MM.1S (cell line): Measurements from ENCODE around the gene ITGA11.

Experiments used
- DNase-seq: peaks from one replicate; pipeline ENCODE4 v3.0.0-alpha.2; 2015
- H2AFZ ChIP-seq: fragments of 300-600 bp; sonication (generic); 2 replicates; pipeline ENCODE4 v1.6.0; 2016; ENCODE audit warnings: antibody characterized with exemption, low read length
- H3F3A ChIP-seq: fragments of 300-600 bp; sonication (generic); 2 replicates; pipeline ENCODE4 v1.6.1; 2016; ENCODE audit warnings: mild to moderate bottlenecking, antibody characterized with exemption, low read length, moderate library complexity, mixed read lengths; ENCODE audit not compliant: insufficient read depth
- H3K27ac ChIP-seq: fragments of 300-600 bp; sonication (generic); 2 replicates; pipeline ENCODE4 v1.5.1; 2016; ENCODE audit warnings: mild to moderate bottlenecking, low read length
- H3K27me3 ChIP-seq: fragments of 300-600 bp; sonication (generic); replicated peaks from 2 replicates; pipeline ENCODE4 v1.6.0; 2016; ENCODE audit warnings: low read length; ENCODE audit not compliant: insufficient read depth
- H3K36me3 ChIP-seq: fragments of 300-600 bp; sonication (generic); replicated peaks from 2 replicates; pipeline ENCODE4 v1.6.1; 2016; ENCODE audit warnings: mild to moderate bottlenecking, low read length, mixed read lengths; ENCODE audit not compliant: insufficient read depth
- H3K4me1 ChIP-seq: fragments of 300-600 bp; sonication (generic); 2 replicates; pipeline ENCODE4 v1.6.1; 2016; ENCODE audit warnings: low read length, mixed read lengths
- H3K4me2 ChIP-seq: fragments of 300-600 bp; sonication (generic); 2 replicates; pipeline ENCODE4 v1.6.0; 2016; ENCODE audit warnings: low read depth, low read length
- H3K4me3 ChIP-seq: fragments of 300-600 bp; sonication (generic); 2 replicates; pipeline ENCODE4 v1.5.1; 2016; ENCODE audit warnings: low read length, mixed read lengths
- H3K79me2 ChIP-seq: fragments of 300-600 bp; sonication (generic); 2 replicates; pipeline ENCODE4 v1.6.1; 2016; ENCODE audit warnings: mixed run types, low read length, mixed read lengths
- H3K9ac ChIP-seq: fragments of 300-600 bp; sonication (generic); 2 replicates; pipeline ENCODE4 v1.6.1; 2016; ENCODE audit warnings: low read length, mixed read lengths
- H3K9me2 ChIP-seq: fragments of 300-600 bp; sonication (generic); replicated peaks from 2 replicates; pipeline ENCODE4 v1.6.1; 2016; ENCODE audit warnings: mild to moderate bottlenecking, low read length, mixed read lengths; ENCODE audit not compliant: insufficient read depth
- H3K9me3 ChIP-seq: fragments of 300-600 bp; sonication (generic); replicated peaks from 2 replicates; pipeline ENCODE4 v1.6.1; 2016; ENCODE audit warnings: mild to moderate bottlenecking, low read length, mixed read lengths; ENCODE audit not compliant: insufficient read depth
- H4K20me1 ChIP-seq: fragments of 300-600 bp; sonication (generic); 2 replicates; pipeline ENCODE4 v1.6.1; 2016; ENCODE audit warnings: mild to moderate bottlenecking, low read length, moderate library complexity, mixed read lengths; ENCODE audit not compliant: insufficient read depth
- EZH2 ChIP-seq: fragments of 300-600 bp; sonication (generic); optimal IDR thresholded peaks from 2 replicates; pipeline ENCODE3; 2017; ENCODE audit warnings: low read depth, mild to moderate bottlenecking, antibody characterized with exemption, low read length, mixed read lengths
- EZH2phosphoT487 ChIP-seq: fragments of 300-600 bp; sonication (generic); IDR thresholded peaks from 2 replicates; pipeline ENCODE4 v1.6.1; 2018; ENCODE audit warnings: antibody characterized with exemption, low read length
- TF ChIP-seq, protein P1 (sequence below): fragments of 300-600 bp; sonication (generic); IDR thresholded peaks from 2 replicates; pipeline ENCODE4 v1.5.1; 2016; ENCODE audit warnings: antibody characterized with exemption, low read length, mixed read lengths

ITGA11 gene

GRCh38 chr15:68470049-68470742 is 38.2 kb upstream of the ITGA11 start:
- Histone ChIP-seq H2AFZ (no peak overlapping the region), H3K4me2 (no peak overlapping the region)

DNA sequence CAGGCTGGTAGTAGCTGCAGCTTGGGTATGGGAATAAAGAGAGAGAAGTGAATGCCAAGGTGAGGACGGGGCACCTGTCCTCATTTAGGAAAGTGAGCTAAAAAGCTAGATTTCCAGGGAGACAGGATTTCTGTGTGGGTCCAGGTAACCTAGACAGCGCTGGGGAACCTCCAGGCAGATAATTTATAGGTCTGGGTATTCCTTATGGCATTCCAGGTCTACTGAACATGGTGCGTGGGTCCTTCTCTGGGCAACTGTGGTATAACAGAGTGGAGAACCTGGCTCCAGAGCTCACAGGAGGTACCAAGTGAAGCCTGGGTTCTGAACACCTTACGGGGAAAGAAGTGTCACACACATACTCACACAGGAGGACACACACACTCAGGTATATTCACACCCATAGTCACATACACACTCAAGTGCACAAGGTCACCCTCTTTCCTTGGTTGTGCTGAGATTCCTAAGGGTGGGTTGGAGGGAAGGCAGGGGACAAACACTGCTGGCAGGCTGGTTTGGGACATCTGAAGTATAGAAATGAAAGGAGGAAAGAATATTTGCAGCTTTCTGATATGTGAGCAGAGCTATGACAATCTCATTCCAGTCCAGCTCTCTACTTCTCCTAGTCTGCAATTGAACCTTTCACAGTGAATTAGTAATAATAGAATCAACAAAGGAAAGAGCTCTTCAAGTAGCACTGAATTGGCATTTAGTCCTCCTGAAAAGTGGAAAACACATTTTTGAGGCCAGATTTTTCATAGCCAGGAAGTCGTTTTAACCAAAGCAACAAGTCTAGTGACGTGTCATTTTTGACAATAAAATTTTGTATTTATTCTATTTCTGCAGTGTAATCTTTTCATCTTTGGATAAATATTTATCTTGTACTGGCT is 37.4 kb upstream of the ITGA11 start:
- H3K9me2 ChIP-seq: no peaks in the 10 kb centered on the region
- H3K4me1 ChIP-seq: no peaks in the 10 kb centered on the region
- H3K9me3 ChIP-seq: no peaks in the 10 kb centered on the region
- H3K79me2 ChIP-seq: no peaks in the 10 kb centered on the region
- H3K27ac ChIP-seq: no peak overlapping the region
- H3K4me3 ChIP-seq: no peak overlapping the region
- no peak overlapping the region for H2AFZ ChIP-seq
- no peak overlapping the region for H3K4me2 ChIP-seq
- DNase-seq: no peak
- H4K20me1 ChIP-seq: no peaks in the 10 kb centered on the region
- H3K9ac ChIP-seq: no peak overlapping the region
- H3F3A ChIP-seq: no peaks in the 10 kb centered on the region
- H3K36me3 ChIP-seq: no peaks in the 10 kb centered on the region
- no peaks in the 10 kb centered on the region for H3K27me3 ChIP-seq
- TF ChIP-seq, protein P1, sequence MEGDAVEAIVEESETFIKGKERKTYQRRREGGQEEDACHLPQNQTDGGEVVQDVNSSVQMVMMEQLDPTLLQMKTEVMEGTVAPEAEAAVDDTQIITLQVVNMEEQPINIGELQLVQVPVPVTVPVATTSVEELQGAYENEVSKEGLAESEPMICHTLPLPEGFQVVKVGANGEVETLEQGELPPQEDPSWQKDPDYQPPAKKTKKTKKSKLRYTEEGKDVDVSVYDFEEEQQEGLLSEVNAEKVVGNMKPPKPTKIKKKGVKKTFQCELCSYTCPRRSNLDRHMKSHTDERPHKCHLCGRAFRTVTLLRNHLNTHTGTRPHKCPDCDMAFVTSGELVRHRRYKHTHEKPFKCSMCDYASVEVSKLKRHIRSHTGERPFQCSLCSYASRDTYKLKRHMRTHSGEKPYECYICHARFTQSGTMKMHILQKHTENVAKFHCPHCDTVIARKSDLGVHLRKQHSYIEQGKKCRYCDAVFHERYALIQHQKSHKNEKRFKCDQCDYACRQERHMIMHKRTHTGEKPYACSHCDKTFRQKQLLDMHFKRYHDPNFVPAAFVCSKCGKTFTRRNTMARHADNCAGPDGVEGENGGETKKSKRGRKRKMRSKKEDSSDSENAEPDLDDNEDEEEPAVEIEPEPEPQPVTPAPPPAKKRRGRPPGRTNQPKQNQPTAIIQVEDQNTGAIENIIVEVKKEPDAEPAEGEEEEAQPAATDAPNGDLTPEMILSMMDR: no peak

More at GRCh38 chr15:68470049-68470742, 38.2 kb upstream of the ITGA11 start:
- DNase-seq: no peak
- Histone ChIP-seq H3K27me3 (no peaks in the 10 kb centered on the region), H3K9me2 (no peaks in the 10 kb centered on the region), H4K20me1 (no peaks in the 10 kb centered on the region), H3K4me3 (no peak overlapping the region), H3K4me1 (no peaks in the 10 kb centered on the region), H3K9me3 (no peaks in the 10 kb centered on the region), H3K27ac (no peak overlapping the region), H3K9ac (no peak overlapping the region), H3F3A (no peaks in the 10 kb centered on the region), H3K79me2 (no peaks in the 10 kb centered on the region), H3K36me3 (no peaks in the 10 kb centered on the region)
- TF ChIP-seq EZH2: no peak
- no peak for TF ChIP-seq EZH2phosphoT487
- TF ChIP-seq, protein P1: no peak

GRCh38 chr15:68466876-68467275 is 34.9 kb upstream of the ITGA11 start:
- TF ChIP-seq, protein P1: no peak
- TF ChIP-seq EZH2phosphoT487: no peak
- TF ChIP-seq EZH2: no peak

More at GRCh38 chr15:68466876-68467275, 34.9 kb upstream of the ITGA11 start:
- H3F3A ChIP-seq: no peaks in the 10 kb centered on the region
- H4K20me1 ChIP-seq: no peaks in the 10 kb centered on the region
- no peak overlapping the region for H2AFZ ChIP-seq
- H3K4me1 ChIP-seq: no peaks in the 10 kb centered on the region
- H3K9me2 ChIP-seq: no peaks in the 10 kb centered on the region
- no peak overlapping the region for H3K4me3 ChIP-seq
- H3K4me2 ChIP-seq: no peak overlapping the region
- no peak for DNase-seq
- no peaks in the 10 kb centered on the region for H3K79me2 ChIP-seq
- no peak overlapping the region for H3K27ac ChIP-seq
- no peaks in the 10 kb centered on the region for H3K9me3 ChIP-seq
- H3K36me3 ChIP-seq: no peaks in the 10 kb centered on the region
- no peaks in the 10 kb centered on the region for H3K27me3 ChIP-seq
- H3K9ac ChIP-seq: no peak overlapping the region
